ENCODE data around the gene ASTN1.

ASTN1 gene

DNA sequence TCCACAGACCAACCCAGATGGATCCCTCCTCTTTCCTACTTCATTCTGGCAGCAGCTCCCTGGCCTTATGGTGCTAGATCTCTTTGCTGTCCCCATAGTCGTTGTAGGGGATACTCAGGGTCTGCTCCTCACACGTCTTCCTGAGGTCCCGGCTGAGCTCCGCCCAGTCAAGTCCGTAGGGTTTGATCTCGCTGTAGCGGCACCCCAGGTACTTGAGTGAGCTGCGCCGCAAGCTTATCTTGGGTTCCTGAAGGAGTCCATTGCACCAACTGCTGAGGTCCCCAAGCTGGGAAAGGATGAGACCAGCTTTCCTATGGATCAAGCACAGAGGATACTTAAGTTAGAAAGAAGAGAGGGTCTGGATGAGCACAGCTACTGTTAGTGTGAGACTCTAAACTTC, 300.3 kb downstream of the ASTN1 start:
- no peaks in the 10 kb centered on the region for H3K9me3 ChIP-seq (ENCODE audit: low read depth, low read length)
- no peaks in the 10 kb centered on the region for H3K36me3 ChIP-seq (ENCODE audit: insufficient read depth, low read length)
- no peak overlapping the region for H3K27ac ChIP-seq
- TF ChIP-seq POLR2AphosphoS5 (IDR thresholded peaks at IDR 0.05; ENCODE audit: borderline replicate concordance, low read depth, low read length) (no peak), FOXP2 (optimal IDR thresholded peaks at IDR 0.05; ENCODE audit: control extremely low read depth, extremely low read length, insufficient read depth) (no peak)
- H3K4me3 ChIP-seq: no peak overlapping the region
- no peak for DNase-seq (ENCODE audit: low read depth, low spot score)
- no peak overlapping the region for H3K9ac ChIP-seq (ENCODE audit: insufficient read length)

- Histone ChIP-seq H3K9ac (ENCODE audit: insufficient read length) (no peak overlapping the region), H3K36me3 (ENCODE audit: insufficient read depth, low read length) (no peaks in the 10 kb centered on the region), H3K4me3 (no peak overlapping the region), H3K27ac (no peak overlapping the region), H3K9me3 (ENCODE audit: low read depth, low read length) (no peaks in the 10 kb centered on the region)
- no peak for DNase-seq (ENCODE audit: low read depth, low spot score)
- TF ChIP-seq FOXP2 (optimal IDR thresholded peaks at IDR 0.05; ENCODE audit: control extremely low read depth, extremely low read length, insufficient read depth) (no peak), POLR2AphosphoS5 (IDR thresholded peaks at IDR 0.05; ENCODE audit: borderline replicate concordance, low read depth, low read length) (no peak), EZH2 (IDR thresholded peaks at IDR 0.05) (no peak)
Measured at GRCh38 chr1:176863613-176864012, 300.9 kb downstream of the ASTN1 start.

GRCh38 chr1:176858433-176858916, 306.0 kb downstream of the ASTN1 start:
- TF ChIP-seq EZH2 (IDR thresholded peaks at IDR 0.05) (no peak), FOXP2 (optimal IDR thresholded peaks at IDR 0.05; ENCODE audit: control extremely low read depth, extremely low read length, insufficient read depth) (no peak), POLR2AphosphoS5 (IDR thresholded peaks at IDR 0.05; ENCODE audit: borderline replicate concordance, low read depth, low read length) (no peak)
- no peak for DNase-seq (ENCODE audit: low read depth, low spot score)
- no peaks in the 10 kb centered on the region for H3K9me3 ChIP-seq (ENCODE audit: low read depth, low read length)
- no peak overlapping the region for H3K4me3 ChIP-seq
- no peak overlapping the region for H3K9ac ChIP-seq (ENCODE audit: insufficient read length)
- no peak overlapping the region for H3K27ac ChIP-seq
- H3K36me3 ChIP-seq (ENCODE audit: insufficient read depth, low read length): no peaks in the 10 kb centered on the region

DNA sequence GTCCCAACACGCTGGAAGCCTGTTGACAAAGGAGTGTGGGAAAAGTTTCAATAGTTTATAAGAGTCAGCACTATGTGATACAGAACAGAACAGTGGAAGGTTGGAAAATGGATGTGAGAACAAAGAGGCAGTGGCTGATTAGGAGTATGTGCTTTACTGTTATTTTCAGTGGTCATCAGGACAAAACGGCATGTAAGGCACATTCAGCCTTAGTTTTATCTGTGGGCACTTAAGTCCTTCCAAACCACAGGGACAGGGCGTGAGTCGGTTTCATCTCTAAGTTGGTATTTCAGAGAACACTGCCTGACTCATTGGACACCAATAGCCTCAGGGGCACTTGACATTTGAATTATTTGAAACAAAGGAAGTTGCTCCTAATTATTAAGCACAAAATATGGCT, 306.9 kb downstream of the ASTN1 start:
- no peaks in the 10 kb centered on the region for H3K9me3 ChIP-seq (ENCODE audit: low read depth, low read length)
- H3K9ac ChIP-seq (ENCODE audit: insufficient read length): no peak overlapping the region
- H3K4me3 ChIP-seq: no peak overlapping the region
- H3K27ac ChIP-seq: no peak overlapping the region
- no peaks in the 10 kb centered on the region for H3K36me3 ChIP-seq (ENCODE audit: insufficient read depth, low read length)
- TF ChIP-seq POLR2AphosphoS5 (IDR thresholded peaks at IDR 0.05; ENCODE audit: borderline replicate concordance, low read depth, low read length) (no peak), FOXP2 (optimal IDR thresholded peaks at IDR 0.05; ENCODE audit: control extremely low read depth, extremely low read length, insufficient read depth) (no peak), EZH2 (IDR thresholded peaks at IDR 0.05) (no peak)
- DNase-seq (ENCODE audit: low read depth, low spot score): no peak

DNA sequence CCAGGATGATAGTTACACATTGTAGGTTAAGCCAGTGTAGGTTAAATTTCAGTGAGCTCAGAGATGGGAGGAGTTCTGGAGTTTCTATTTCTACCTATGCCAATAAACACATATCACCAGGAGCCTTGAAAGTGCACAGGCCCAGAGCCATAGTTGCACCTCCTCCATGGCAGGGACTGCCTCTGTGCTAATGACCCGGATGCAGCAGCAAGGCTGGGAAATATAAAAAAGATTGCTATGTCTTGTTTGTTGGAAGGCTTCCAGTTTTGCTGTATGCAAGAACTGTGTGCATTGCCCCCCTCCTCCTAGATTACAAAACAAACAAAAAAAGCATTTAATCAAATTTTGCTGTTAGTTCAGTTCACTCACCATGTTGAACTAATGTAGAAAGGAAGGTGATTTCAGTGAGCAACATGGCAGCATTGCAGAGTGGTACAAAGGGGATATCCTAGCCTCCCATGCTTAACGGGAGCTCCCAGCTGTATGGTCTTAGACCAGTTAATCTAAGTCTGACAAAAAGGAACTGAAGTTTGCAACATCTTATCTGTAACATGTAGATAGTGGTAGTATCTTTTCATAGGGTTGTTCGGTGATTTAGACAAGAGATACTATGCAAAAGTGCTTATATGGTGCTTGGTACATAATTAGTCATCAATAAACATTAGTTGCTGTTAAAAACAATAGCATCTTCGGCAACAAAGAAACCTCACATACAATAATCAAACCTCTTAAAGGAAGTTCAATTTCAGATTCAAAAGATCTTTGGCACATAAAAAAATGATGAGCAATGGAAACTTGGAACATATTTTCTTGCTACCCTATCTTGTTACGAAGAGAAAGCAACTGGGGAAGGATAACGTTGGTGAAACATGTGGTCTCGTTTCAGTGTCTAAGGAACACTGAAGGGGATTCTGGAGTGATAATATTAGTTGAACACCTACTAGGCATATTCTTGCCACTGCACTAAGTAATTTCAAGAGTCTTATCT, 309.5 kb downstream of the ASTN1 start:
- H3K36me3 ChIP-seq (ENCODE audit: insufficient read depth, low read length): no peaks in the 10 kb centered on the region
- H3K9ac ChIP-seq (ENCODE audit: insufficient read length): no peak overlapping the region
- H3K27ac ChIP-seq: no peak overlapping the region
- no peak for DNase-seq (ENCODE audit: low read depth, low spot score)
- H3K9me3 ChIP-seq (ENCODE audit: low read depth, low read length): no peaks in the 10 kb centered on the region
- TF ChIP-seq EZH2 (IDR thresholded peaks at IDR 0.05) (no peak), FOXP2 (optimal IDR thresholded peaks at IDR 0.05; ENCODE audit: control extremely low read depth, extremely low read length, insufficient read depth) (no peak), POLR2AphosphoS5 (IDR thresholded peaks at IDR 0.05; ENCODE audit: borderline replicate concordance, low read depth, low read length) (no peak)
- H3K4me3 ChIP-seq: no peak overlapping the region

DNA sequence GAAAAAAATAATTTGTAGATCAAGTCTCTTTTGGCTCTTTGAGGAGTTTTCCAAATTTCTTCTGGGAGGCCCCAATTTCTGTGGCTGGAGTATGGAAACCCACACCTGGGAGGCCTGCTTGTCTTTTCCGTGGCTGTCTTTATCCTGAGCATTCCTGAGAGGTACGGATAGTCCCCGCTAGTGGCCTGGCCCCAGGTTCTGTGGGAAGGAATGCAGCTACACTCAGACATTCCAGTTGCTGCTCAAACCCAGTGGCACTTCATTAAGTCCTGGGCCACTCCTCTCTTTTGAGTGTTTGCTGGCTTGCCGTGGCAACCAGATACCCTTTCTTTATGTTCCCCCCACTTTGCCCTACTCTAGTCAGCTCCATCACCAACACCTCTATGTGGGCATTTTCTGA, 310.4 kb downstream of the ASTN1 start:
- Histone ChIP-seq H3K9me3 (ENCODE audit: low read depth, low read length) (no peaks in the 10 kb centered on the region), H3K27ac (no peak overlapping the region), H3K36me3 (ENCODE audit: insufficient read depth, low read length) (no peaks in the 10 kb centered on the region), H3K9ac (ENCODE audit: insufficient read length) (no peak overlapping the region), H3K4me3 (no peak overlapping the region)
- no peak for DNase-seq (ENCODE audit: low read depth, low spot score)
- no peak for TF ChIP-seq EZH2 (IDR thresholded peaks at IDR 0.05)
- no peak for TF ChIP-seq POLR2AphosphoS5 (IDR thresholded peaks at IDR 0.05; ENCODE audit: borderline replicate concordance, low read depth, low read length)
- TF ChIP-seq FOXP2 (optimal IDR thresholded peaks at IDR 0.05; ENCODE audit: control extremely low read depth, extremely low read length, insufficient read depth): no peak

- no peak for DNase-seq (ENCODE audit: low read depth, low spot score)
- no peak for TF ChIP-seq EZH2 (IDR thresholded peaks at IDR 0.05)
- TF ChIP-seq FOXP2 (optimal IDR thresholded peaks at IDR 0.05; ENCODE audit: control extremely low read depth, extremely low read length, insufficient read depth): no peak
- TF ChIP-seq POLR2AphosphoS5 (IDR thresholded peaks at IDR 0.05; ENCODE audit: borderline replicate concordance, low read depth, low read length): no peak
- Histone ChIP-seq H3K27ac (no peak overlapping the region), H3K9ac (ENCODE audit: insufficient read length) (no peak overlapping the region), H3K9me3 (ENCODE audit: low read depth, low read length) (no peaks in the 10 kb centered on the region), H3K36me3 (ENCODE audit: insufficient read depth, low read length) (no peaks in the 10 kb centered on the region), H3K4me3 (no peak overlapping the region)
Measured at GRCh38 chr1:176853503-176853902, 311.0 kb downstream of the ASTN1 start.

DNA sequence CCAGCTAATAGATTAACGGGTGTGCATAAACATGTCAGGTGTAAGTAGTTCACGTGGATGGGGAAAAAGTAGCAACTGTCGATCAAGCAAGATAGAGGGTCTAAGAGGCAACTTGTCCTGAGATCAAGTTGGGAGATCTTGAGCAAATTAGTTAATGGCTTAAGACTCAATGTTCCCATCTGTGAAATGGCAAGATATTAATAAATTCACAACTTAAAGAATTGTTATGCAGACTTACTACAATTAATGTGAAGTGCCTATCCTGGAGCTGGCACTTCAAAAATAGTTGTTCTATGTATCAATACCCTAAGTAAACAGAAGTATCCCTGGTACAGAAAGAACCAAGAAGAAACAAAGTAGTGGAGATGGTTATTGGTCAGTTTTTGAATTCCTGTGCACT, 312.4 kb downstream of the ASTN1 start:
- H3K27ac ChIP-seq: no peak overlapping the region
- DNase-seq (ENCODE audit: low read depth, low spot score): no peak
- TF ChIP-seq FOXP2 (optimal IDR thresholded peaks at IDR 0.05; ENCODE audit: control extremely low read depth, extremely low read length, insufficient read depth): no peak
- TF ChIP-seq EZH2 (IDR thresholded peaks at IDR 0.05): no peak
- TF ChIP-seq POLR2AphosphoS5 (IDR thresholded peaks at IDR 0.05; ENCODE audit: borderline replicate concordance, low read depth, low read length): no peak

More for the DNA sequence above, 312.4 kb downstream of the ASTN1 start:
- Histone ChIP-seq H3K4me3 (no peak overlapping the region), H3K9me3 (ENCODE audit: low read depth, low read length) (no peaks in the 10 kb centered on the region), H3K9ac (ENCODE audit: insufficient read length) (no peak overlapping the region), H3K36me3 (ENCODE audit: insufficient read depth, low read length) (no peaks in the 10 kb centered on the region)
